Endodermal cell (in vitro differentiated cells): ENCODE measurements around the gene RSRC2. TPM values are rescaled to one million over a fixed set of nuclear protein-coding genes. Genes with fewer than 3 reads are reported as not detected.
A peak's percentile ranks its signal among the peaks of the same experiment; 100 is the strongest.

Experiments used
- DNase-seq: peaks from one replicate; pipeline ENCODE4 v3.0.0-alpha.2; 2017
- H3K27ac ChIP-seq: 2 replicates; pipeline ENCODE4 v1.5.1; 2013; ENCODE audit warnings: mild to moderate bottlenecking, low read depth, low read length, moderate library complexity
- H3K27me3 ChIP-seq: 2 replicates; pipeline ENCODE4 v1.6.1; 2013; ENCODE audit warnings: mild to moderate bottlenecking, low read length, moderate library complexity; ENCODE audit not compliant: insufficient read depth, control insufficient read depth, poor library complexity, severe bottlenecking
- H3K36me3 ChIP-seq: 2 replicates; pipeline ENCODE4 v1.7.0; 2013; ENCODE audit warnings: mild to moderate bottlenecking, low read length, moderate library complexity; ENCODE audit not compliant: control insufficient read depth, insufficient read depth
- H3K4me1 ChIP-seq: one replicate; pipeline ENCODE4 v1.7.0; 2013; ENCODE audit warnings: low read length; ENCODE audit not compliant: control insufficient read depth, insufficient read depth
- H3K4me3 ChIP-seq: 2 replicates; pipeline ENCODE4 v1.5.1; 2013; ENCODE audit warnings: mild to moderate bottlenecking, low read length, moderate library complexity
- H3K9ac ChIP-seq: 2 replicates; pipeline ENCODE4 v1.6.1; 2013; ENCODE audit warnings: mild to moderate bottlenecking, low read length, moderate library complexity; ENCODE audit not compliant: poor library complexity, severe bottlenecking; ENCODE audit errors: extremely low read depth
- H3K9me3 ChIP-seq: 2 replicates; pipeline ENCODE4 v1.6.1; 2013; ENCODE audit warnings: mild to moderate bottlenecking, low read length, moderate library complexity; ENCODE audit not compliant: control insufficient read depth
- H3K27ac Mint-ChIP-seq: 2 replicates; pipeline ENCODE4 v1.8.0; 2020; ENCODE audit warnings: mixed read lengths
- H3K27me3 Mint-ChIP-seq: 2 replicates; pipeline ENCODE4 v1.8.0; 2021; ENCODE audit warnings: mild to moderate bottlenecking, mixed read lengths; ENCODE audit not compliant: insufficient read depth
- H3K36me3 Mint-ChIP-seq: 2 replicates; pipeline ENCODE4 v1.8.0; 2020; ENCODE audit warnings: low read depth, mixed read lengths
- H3K4me1 Mint-ChIP-seq: 2 replicates; pipeline ENCODE4 v1.8.0; 2020; ENCODE audit warnings: mixed read lengths
- H3K4me3 Mint-ChIP-seq: 2 replicates; pipeline ENCODE4 v1.8.0; 2020; ENCODE audit warnings: mild to moderate bottlenecking, moderate library complexity, mixed read lengths
- H3K9me3 Mint-ChIP-seq: 2 replicates; pipeline ENCODE4 v1.8.0; 2020; ENCODE audit warnings: mild to moderate bottlenecking, mixed read lengths
- CTCF ChIP-seq: fragments of 200-600 bp; sonication (generic); conservative IDR thresholded peaks from 2 replicates; pipeline ENCODE4 v1.5.0; 2021; ENCODE audit warnings: antibody characterized with exemption, mild to moderate bottlenecking
- WGBS, 2 experiments: methylation state at CpG; one replicate each; pipeline versions ENCODE4 v1.1.5 to v1.1.7; 2013; ENCODE audit warnings: missing lambda C conversion rate in 2 of 2, mixed read lengths in 1 of 2; ENCODE audit not compliant: insufficient coverage in 1 of 2, insufficient read length in 1 of 2; 5-methylcytosine and 5-hydroxymethylcytosine counted together
- total RNA-seq, 2 donors: library from RNA; stranded (reverse); fragmentation: NEBNext Ultra II Directional in 1 of 2; extraction: Animal tissue kit (Norgen Biotek cat#: 25700) in 1 of 2; gene quantifications; 2 replicates in 1 of 2; 3 replicates in 1 of 2; pipeline ENCODE4 v1.2.1, GENCODE V29; 2021

RSRC2 gene
- total RNA-seq, 2 donors from 2014 or later, result 88.1 to 111 TPM

- H3K36me3 Mint-ChIP-seq, result peaks cover 32% of the 10 kb centered on the region
- H3K4me1 Mint-ChIP-seq, result peaks cover 22% of the 10 kb centered on the region
- no peaks in the 10 kb centered on the region for H3K9me3 Mint-ChIP-seq
- H3K4me1 ChIP-seq, result peaks cover 5% of the 10 kb centered on the region
- no peak for DNase-seq
- H3K9me3 ChIP-seq, result no peaks in the 10 kb centered on the region
- no peaks in the 10 kb centered on the region for H3K27me3 ChIP-seq
- 0 to 1% methylated on average over 7 to 21 of the region's 21 CpGs for WGBS, 2 experiments
- H3K27ac Mint-ChIP-seq, result no peak overlapping the region
- H3K4me3 ChIP-seq, result peak overlapping the region; percentile 89
- H3K4me3 Mint-ChIP-seq, result no peak overlapping the region
- TF ChIP-seq CTCF, result no peak
- peak overlapping the region; percentile 86 for H3K27ac ChIP-seq
- peaks cover 55% of the 10 kb centered on the region for H3K36me3 ChIP-seq
- no peaks in the 10 kb centered on the region for H3K27me3 Mint-ChIP-seq
- peak overlapping the region; percentile 100 for H3K9ac ChIP-seq
Measured at GRCh38 chr12:122527478-122527944, 775 bp upstream of the RSRC2 start.

- DNase-seq, result no peak
- peaks cover 5% of the 10 kb centered on the region for H3K4me1 ChIP-seq
- peaks cover 47% of the 10 kb centered on the region for H3K36me3 Mint-ChIP-seq
- TF ChIP-seq CTCF, result no peak
- WGBS, 2 experiments, result 78 to 82% methylated on average over 6 to 7 of the region's 8 CpGs
- H3K4me1 Mint-ChIP-seq, result peaks cover 25% of the 10 kb centered on the region
- H3K27me3 Mint-ChIP-seq, result no peaks in the 10 kb centered on the region
- H3K9me3 ChIP-seq, result no peaks in the 10 kb centered on the region
- peak overlapping the region; percentile 89 for H3K4me3 ChIP-seq
- H3K36me3 ChIP-seq, result peaks cover 66% of the 10 kb centered on the region
- no peaks in the 10 kb centered on the region for H3K9me3 Mint-ChIP-seq
- no peak overlapping the region for H3K4me3 Mint-ChIP-seq
- H3K27ac Mint-ChIP-seq, result peak overlapping the region; percentile 95
- H3K27ac ChIP-seq, result no peak overlapping the region
- H3K27me3 ChIP-seq, result no peaks in the 10 kb centered on the region
- peak overlapping the region; percentile 100 for H3K9ac ChIP-seq
Measured at GRCh38 chr12:122523846-122524718, 2.7 kb downstream of the RSRC2 start.

- WGBS, 2 experiments, result 89 to 94% methylated on average over 5 to 8 of the region's 8 CpGs
- TF ChIP-seq CTCF, result no peak
- Histone ChIP-seq H3K4me1 (peaks cover 5% of the 10 kb centered on the region), H3K4me3 (peak overlapping the region; percentile 89), H3K27me3 (no peaks in the 10 kb centered on the region), H3K9me3 (no peaks in the 10 kb centered on the region), H3K27ac (no peak overlapping the region), H3K9ac (peak overlapping the region; percentile 100), H3K36me3 (peaks cover 67% of the 10 kb centered on the region)
- Mint-ChIP-seq H3K27me3 (no peaks in the 10 kb centered on the region), H3K27ac (peak overlapping the region; percentile 14), H3K4me3 (no peak overlapping the region), H3K4me1 (peaks cover 24% of the 10 kb centered on the region), H3K9me3 (no peaks in the 10 kb centered on the region), H3K36me3 (peaks cover 55% of the 10 kb centered on the region)
- peak; percentile 61 for DNase-seq
Measured at GRCh38 chr12:122523280-122523679, 3.5 kb downstream of the RSRC2 start.
